HCT116 (cell line): ENCODE results near the gene RGPD3. TPM values are rescaled to one million over a fixed set of nuclear protein-coding genes. Genes with fewer than 3 reads are reported as not detected.

Experiments used
- ATAC-seq: fragments of 200-7000 bp; cut with Tn5 transposase; 2 replicates; pipeline ENCODE4 v1.9.1; 2020; ENCODE audit warnings: mild to moderate bottlenecking, moderate library complexity
- BruUV-seq: library from RNA; stranded (reverse); fragments of 400-500 nt; replicated peaks from 2 replicates; lab custom pipeline; 2021; lab: Mats Ljungman, UMichigan
- CTCF ChIA-PET: fragments of 300-600 bp; sonication (Branson Sonifier 250); formaldehyde crosslinking; loops from one replicate; lab custom pipeline; 2021; ENCODE audit warnings: antibody characterized with exemption; lab: Charles Lee
- POLR2A ChIA-PET: fragments of 300-600, 350-600 bp; sonication (Branson Sonifier 250); formaldehyde crosslinking; loops from one replicate; lab custom pipeline; 2021; ENCODE audit warnings: antibody characterized with exemption; lab: Charles Lee
- RAD21 ChIA-PET, 2 experiments: fragments of 300-600 bp; sonication (Branson Sonifier 250); formaldehyde crosslinking; loops; one replicate each; lab custom pipeline; 2023; ENCODE audit warnings: low total read pairs in 2 of 2; ENCODE audit not compliant: uncharacterized antibody in 2 of 2, unreplicated experiment in 2 of 2, low non-redundant PET in 1 of 2; lab: Charles Lee
- DNase-seq: peaks from one replicate; pipeline ENCODE4 v3.0.0-alpha.2; 2010; ENCODE audit warnings: low read depth, low spot score
- H2AFZ ChIP-seq: fragments of 200-600 bp; shearing (Covaris generic), sonication (generic); 2 replicates; pipeline ENCODE4 v1.6.1; 2017; ENCODE audit warnings: low read depth, mixed run types, mixed read lengths, antibody characterized with exemption, low read length; ENCODE audit not compliant: poor library complexity, severe bottlenecking
- H3K27ac ChIP-seq: 2 replicates; pipeline ENCODE4 v1.5.1; 2012; ENCODE audit warnings: low read depth, low read length
- H3K27me3 ChIP-seq: fragments of 200-600 bp; sonication (generic); 2 replicates; pipeline ENCODE4 v1.6.1; 2016; ENCODE audit warnings: mixed run types, low read length, mixed read lengths; ENCODE audit not compliant: insufficient read depth
- H3K36me3 ChIP-seq, 2 experiments: fragments of 200-500 bp in 1 of 2; fragments of 200-600 bp in 1 of 2; sonication (Bioruptor generic) in 1 of 2; sonication (generic) in 1 of 2; 2 replicates each; pipeline versions ENCODE4 v1.5.1 to v1.6.1; 2014 to 2016; ENCODE audit warnings: low read length in 2 of 2, inconsistent platforms in 1 of 2, mixed read lengths in 1 of 2, mixed run types in 1 of 2; ENCODE audit not compliant: insufficient read depth in 2 of 2, control insufficient read depth in 1 of 2
- H3K4me1 ChIP-seq, 2 experiments: fragments of 200-600 bp in 1 of 2; sonication (generic) in 1 of 2; 2 replicates each; pipeline versions ENCODE4 v1.5.1 to v1.6.1; 2012 to 2017; ENCODE audit warnings: low read length in 2 of 2, inconsistent platforms in 1 of 2, mild to moderate bottlenecking in 1 of 2, mixed read lengths in 1 of 2, mixed run types in 1 of 2, moderate library complexity in 1 of 2; ENCODE audit not compliant: insufficient read depth in 2 of 2, control insufficient read depth in 1 of 2
- H3K4me2 ChIP-seq: fragments of 200-600 bp; sonication (generic); 2 replicates; pipeline ENCODE4 v1.6.1; 2017; ENCODE audit warnings: mixed run types, low read length, mixed read lengths
- H3K4me3 ChIP-seq, 2 experiments: fragments of 200-600 bp in 1 of 2; sonication (generic) in 1 of 2; replicated peaks in 1 of 2; 2 replicates each; pipeline ENCODE4 v1.5.1; 2011 to 2016; ENCODE audit warnings: low read length in 2 of 2, control low read depth in 1 of 2, low read depth in 1 of 2, mild to moderate bottlenecking in 1 of 2, mixed read lengths in 1 of 2, mixed run types in 1 of 2
- H3K79me2 ChIP-seq: fragments of 200-600 bp; sonication (generic); 2 replicates; pipeline ENCODE4 v1.6.1; 2017; ENCODE audit warnings: mild to moderate bottlenecking, mixed run types, low read length, moderate library complexity, mixed read lengths; ENCODE audit not compliant: insufficient read depth
- H3K9ac ChIP-seq: fragments of 200-600 bp; sonication (generic); 2 replicates; pipeline ENCODE4 v1.6.1; 2016; ENCODE audit warnings: low read length, mixed read lengths
- H3K9me2 ChIP-seq: fragments of 200-600 bp; sonication (generic), shearing (Covaris generic); 2 replicates; pipeline ENCODE4 v1.6.1; 2017; ENCODE audit warnings: mixed run types, mild to moderate bottlenecking, moderate library complexity; ENCODE audit not compliant: insufficient read depth
- H3K9me3 ChIP-seq, 2 experiments: fragments of 200-500 bp in 1 of 2; fragments of 200-600 bp in 1 of 2; sonication (Bioruptor generic) in 1 of 2; sonication (generic) in 1 of 2; 2 replicates each; pipeline ENCODE4 v1.6.1; 2014 to 2017; ENCODE audit warnings: low read length in 2 of 2, mixed read lengths in 2 of 2, inconsistent platforms in 1 of 2, low read depth in 1 of 2, mild to moderate bottlenecking in 1 of 2, mixed run types in 1 of 2, moderate library complexity in 1 of 2; ENCODE audit not compliant: control insufficient read depth in 1 of 2, insufficient read depth in 1 of 2
- H4K20me1 ChIP-seq: fragments of 200-600 bp; sonication (generic), shearing (Covaris generic); 2 replicates; pipeline ENCODE4 v1.6.1; 2017; ENCODE audit warnings: mixed run types, mild to moderate bottlenecking, moderate library complexity; ENCODE audit not compliant: insufficient read depth
- ATF3 ChIP-seq: IDR thresholded peaks from 2 replicates; pipeline ENCODE4 v1.6.1; 2012
- CEBPB ChIP-seq: IDR thresholded peaks from 2 replicates; pipeline ENCODE4 v1.6.1; 2012; ENCODE audit warnings: low read depth
- CTCF ChIP-seq, 3 experiments: fragments of 200-600 bp in 1 of 3; sonication (generic) in 1 of 3; IDR thresholded peaks in 2 of 3; conservative IDR thresholded peaks in 1 of 3; 2 replicates each; pipeline ENCODE4 v1.5.1; 2012 to 2017; ENCODE audit warnings: low read depth in 2 of 3, low read length in 2 of 3, antibody characterized with exemption in 1 of 3, borderline replicate concordance in 1 of 3, control low read depth in 1 of 3, mild to moderate bottlenecking in 1 of 3, mixed read lengths in 1 of 3, mixed run types in 1 of 3, moderate library complexity in 1 of 3; ENCODE audit not compliant: insufficient read depth in 1 of 3
- ELF1 ChIP-seq: IDR thresholded peaks from 2 replicates; pipeline ENCODE4 v1.6.1; 2012; ENCODE audit warnings: low read depth, borderline replicate concordance
- POLR2AphosphoS5 ChIP-seq: IDR thresholded peaks from 2 replicates; pipeline ENCODE4 v1.6.1; 2011; ENCODE audit warnings: mild to moderate bottlenecking, low read depth, low read length, moderate library complexity
- RAD21 ChIP-seq: IDR thresholded peaks from 2 replicates; pipeline ENCODE4 v1.6.1; 2012; ENCODE audit warnings: low read depth, mild to moderate bottlenecking
- SP1 ChIP-seq: IDR thresholded peaks from 2 replicates; pipeline ENCODE4 v1.6.1; 2012; ENCODE audit warnings: low read depth
- YY1 ChIP-seq: IDR thresholded peaks from 2 replicates; pipeline ENCODE4 v1.6.1; 2011; ENCODE audit warnings: low read length, low read depth, moderate library complexity, mild to moderate bottlenecking; ENCODE audit not compliant: insufficient replicate concordance; ENCODE audit errors: extremely low read depth
- ZNF274 ChIP-seq: fragments of 200-500 bp; sonication (Bioruptor generic); IDR thresholded peaks from 2 replicates; pipeline ENCODE4 v1.6.1; 2014; ENCODE audit warnings: mild to moderate bottlenecking, low read depth, low read length, inconsistent platforms
- intact Hi-C: fragments of 100-400 bp; cut with micrococcal nuclease; formaldehyde crosslinking; loops from 2 replicates; pipeline ENCODE4 v1.10.0; 2022
- total RNA-seq: library from RNA; stranded (reverse); gene quantifications from one replicate; pipeline ENCODE4 v1.2.1, GENCODE V29; 2021; ENCODE audit not compliant: unreplicated experiment

Gene RGPD3
- total RNA-seq, 1 experiment from 2014 or later: 0.15 TPM

- no TSS peak for BruUV-seq
- no peaks in the 10 kb centered on the region for H3K9me3 ChIP-seq
- DNase-seq: no peak
- H3K4me1 ChIP-seq: no peaks in the 10 kb centered on the region
- no peaks in the 10 kb centered on the region for H3K36me3 ChIP-seq
- H3K79me2 ChIP-seq: no peaks in the 10 kb centered on the region
- RAD21 ChIA-PET: no interaction called here
- TF ChIP-seq ATF3: no peak
- TF ChIP-seq CEBPB: no peak
- TF ChIP-seq ELF1: no peak
- TF ChIP-seq ZNF274: no peak
- no peak for TF ChIP-seq RAD21
- TF ChIP-seq CTCF (IDR thresholded peaks at IDR 0.05 in 2 of 3, conservative IDR thresholded peaks at IDR 0.05 in 1 of 3; ENCODE audit: borderline replicate concordance in 1 of 3, insufficient read depth in 1 of 3, low read depth in 2 of 3, low read length in 2 of 3): no peak
- no peak for TF ChIP-seq POLR2AphosphoS5
- no peak for TF ChIP-seq SP1
- TF ChIP-seq YY1: no peak
- POLR2A ChIA-PET: no interaction called here
- no peak for ATAC-seq
- H3K9me2 ChIP-seq: no peaks in the 10 kb centered on the region
- H3K27me3 ChIP-seq: 0 out of 2 replicates have a peak, but pooled peaks cover 1% of the 10 kb centered on the region
- no peak overlapping the region for H2AFZ ChIP-seq
- no peak overlapping the region for H3K27ac ChIP-seq
- no peak overlapping the region for H3K4me3 ChIP-seq
- CTCF ChIA-PET: no interaction called here
- no peak overlapping the region for H3K4me2 ChIP-seq
- no peaks in the 10 kb centered on the region for H4K20me1 ChIP-seq
- H3K9ac ChIP-seq: no peak overlapping the region
- intact Hi-C loops: no loop called here
Measured at GRCh38 chr2:106342831-106343251, 125.4 kb downstream of the RGPD3 start.
